ENCODE results near the gene JMJD8. TPM values are rescaled to one million over a fixed set of nuclear protein-coding genes. Genes with fewer than 3 reads are reported as not detected.

Gene JMJD8
- total RNA-seq, 2 experiments from 2014 or later: 48.7 to 82.3 TPM

DNA sequence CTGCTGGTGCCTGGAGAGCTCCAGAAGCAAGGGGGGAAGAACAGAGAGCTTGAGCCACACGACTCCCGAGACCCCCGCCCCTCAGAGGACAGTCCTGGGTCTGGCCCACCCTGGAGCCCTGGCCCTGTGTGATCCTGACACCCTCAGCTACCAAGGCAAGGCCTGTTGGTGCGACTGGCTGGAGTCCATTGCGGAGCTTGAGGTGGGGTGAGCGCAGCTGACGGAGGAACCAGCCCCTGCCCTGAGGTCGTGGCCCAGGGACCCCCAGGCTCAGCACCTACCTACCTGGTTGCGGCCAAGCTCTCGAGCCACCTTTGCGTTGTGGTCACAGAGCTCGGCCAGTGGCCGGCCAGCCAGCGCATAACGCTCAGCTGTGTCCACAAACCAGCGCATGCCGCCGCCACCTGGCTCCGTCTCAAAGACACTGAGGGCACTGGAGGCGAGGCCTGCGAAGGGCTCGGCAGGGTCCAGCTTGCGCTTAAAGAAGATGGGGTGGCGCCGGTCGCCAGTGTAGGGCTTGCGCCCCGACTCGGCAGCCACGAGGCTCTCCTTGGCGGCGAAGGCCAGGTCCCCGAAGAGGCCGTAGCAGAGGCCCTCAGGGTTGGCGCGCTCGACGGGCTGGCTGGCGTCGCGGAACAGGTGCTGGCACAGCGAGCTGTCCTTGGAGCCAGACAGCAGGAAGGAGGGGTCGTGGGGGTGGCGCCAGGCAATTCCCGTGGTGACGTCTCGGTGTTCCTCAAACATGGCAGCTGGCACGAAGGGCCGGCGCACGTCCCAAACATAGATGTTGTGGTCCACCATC is 2.5 kb upstream of the JMJD8 start:
- Histone ChIP-seq H2AFZ (ENCODE audit: low read length) (no peak overlapping the region), H3K4me1 (ENCODE audit: insufficient read depth, low read length, poor library complexity, severe bottlenecking) (peaks cover 33% of the 10 kb centered on the region), H3K9me2 (ENCODE audit: insufficient read depth, low read length) (no peaks in the 10 kb centered on the region), H4K20me1 (ENCODE audit: insufficient read depth, low read length) (no peaks in the 10 kb centered on the region), H3K4me3 (ENCODE audit: low read depth, low read length, poor library complexity, severe bottlenecking) (no peak overlapping the region), H3K4me2 (ENCODE audit: low read length) (no peak overlapping the region), H3K27ac (ENCODE audit: low read depth, low read length, poor library complexity, severe bottlenecking) (no peak overlapping the region), H3K36me3 (ENCODE audit: insufficient read depth, low read length) (peaks cover 40% of the 10 kb centered on the region), H3K9me3 (ENCODE audit: low read length) (no peaks in the 10 kb centered on the region), H3K79me2 (ENCODE audit: insufficient read depth, low read depth, low read length) (peaks cover 22% of the 10 kb centered on the region; the same call in 1 of the 2 replicates)
- BruUV-seq (replicated peaks): no TSS peak
- TF ChIP-seq EZH2phosphoT487 (IDR thresholded peaks at IDR 0.05; ENCODE audit: borderline replicate concordance, low read depth, low read length): no peak
- intact Hi-C loops (cut with micrococcal nuclease; ENCODE audit: unreplicated experiment): no loop called here
- POLR2A ChIA-PET: no interaction called here
- DNase-seq (ENCODE audit: low spot score): no peak
- CTCF ChIA-PET (ENCODE audit: unreplicated experiment): no interaction called here

DNA sequence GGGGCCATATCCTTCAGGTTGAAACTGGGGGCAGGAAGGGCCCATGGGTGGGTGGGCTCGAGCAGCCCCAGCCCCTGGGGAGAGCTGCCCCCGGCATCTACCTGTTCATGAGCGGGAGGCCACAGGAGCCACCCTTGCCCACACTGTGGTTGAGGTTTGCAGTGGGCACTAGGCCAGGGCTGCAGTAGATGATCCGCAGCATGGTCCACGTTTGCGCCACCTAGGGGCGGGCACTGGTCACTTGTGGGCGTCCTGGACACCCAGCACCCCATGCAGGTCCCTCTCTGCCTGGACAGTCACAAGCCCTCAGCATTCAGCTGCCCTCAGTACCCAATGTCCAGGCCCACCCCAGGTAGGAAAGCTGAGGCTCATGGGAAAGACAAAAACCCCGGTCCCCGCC is 1.8 kb upstream of the JMJD8 start:
- no peak for TF ChIP-seq EZH2phosphoT487 (IDR thresholded peaks at IDR 0.05; ENCODE audit: borderline replicate concordance, low read depth, low read length)
- TF ChIP-seq, protein P1, sequence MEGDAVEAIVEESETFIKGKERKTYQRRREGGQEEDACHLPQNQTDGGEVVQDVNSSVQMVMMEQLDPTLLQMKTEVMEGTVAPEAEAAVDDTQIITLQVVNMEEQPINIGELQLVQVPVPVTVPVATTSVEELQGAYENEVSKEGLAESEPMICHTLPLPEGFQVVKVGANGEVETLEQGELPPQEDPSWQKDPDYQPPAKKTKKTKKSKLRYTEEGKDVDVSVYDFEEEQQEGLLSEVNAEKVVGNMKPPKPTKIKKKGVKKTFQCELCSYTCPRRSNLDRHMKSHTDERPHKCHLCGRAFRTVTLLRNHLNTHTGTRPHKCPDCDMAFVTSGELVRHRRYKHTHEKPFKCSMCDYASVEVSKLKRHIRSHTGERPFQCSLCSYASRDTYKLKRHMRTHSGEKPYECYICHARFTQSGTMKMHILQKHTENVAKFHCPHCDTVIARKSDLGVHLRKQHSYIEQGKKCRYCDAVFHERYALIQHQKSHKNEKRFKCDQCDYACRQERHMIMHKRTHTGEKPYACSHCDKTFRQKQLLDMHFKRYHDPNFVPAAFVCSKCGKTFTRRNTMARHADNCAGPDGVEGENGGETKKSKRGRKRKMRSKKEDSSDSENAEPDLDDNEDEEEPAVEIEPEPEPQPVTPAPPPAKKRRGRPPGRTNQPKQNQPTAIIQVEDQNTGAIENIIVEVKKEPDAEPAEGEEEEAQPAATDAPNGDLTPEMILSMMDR (conservative IDR thresholded peaks at IDR 0.05; ENCODE audit: low read length): peak; percentile 54; the same call in 1 of the 2 replicates
- Histone ChIP-seq H4K20me1 (ENCODE audit: insufficient read depth, low read length) (0 out of 2 replicates have a peak, but pooled peaks cover 5% of the 10 kb centered on the region), H3K4me3 (ENCODE audit: low read depth, low read length, poor library complexity, severe bottlenecking) (no peak overlapping the region), H3K4me1 (ENCODE audit: insufficient read depth, low read length, poor library complexity, severe bottlenecking) (peaks cover 40% of the 10 kb centered on the region), H3K4me2 (ENCODE audit: low read length) (no peak overlapping the region), H3K36me3 (ENCODE audit: insufficient read depth, low read length) (peaks cover 46% of the 10 kb centered on the region), H3K9me3 (ENCODE audit: low read length) (no peaks in the 10 kb centered on the region), H3K79me2 (ENCODE audit: insufficient read depth, low read depth, low read length) (peaks cover 29% of the 10 kb centered on the region; the same call in 1 of the 2 replicates), H2AFZ (ENCODE audit: low read length) (no peak overlapping the region), H3K9me2 (ENCODE audit: insufficient read depth, low read length) (no peaks in the 10 kb centered on the region), H3K27ac (ENCODE audit: low read depth, low read length, poor library complexity, severe bottlenecking) (no peak overlapping the region)
- ChIA-PET CTCF (ENCODE audit: unreplicated experiment) (no interaction called here), POLR2A (no interaction called here)
- BruUV-seq (replicated peaks): no TSS peak
- intact Hi-C loops (cut with micrococcal nuclease; ENCODE audit: unreplicated experiment): no loop called here
- no peak for DNase-seq (ENCODE audit: low spot score)

DNA sequence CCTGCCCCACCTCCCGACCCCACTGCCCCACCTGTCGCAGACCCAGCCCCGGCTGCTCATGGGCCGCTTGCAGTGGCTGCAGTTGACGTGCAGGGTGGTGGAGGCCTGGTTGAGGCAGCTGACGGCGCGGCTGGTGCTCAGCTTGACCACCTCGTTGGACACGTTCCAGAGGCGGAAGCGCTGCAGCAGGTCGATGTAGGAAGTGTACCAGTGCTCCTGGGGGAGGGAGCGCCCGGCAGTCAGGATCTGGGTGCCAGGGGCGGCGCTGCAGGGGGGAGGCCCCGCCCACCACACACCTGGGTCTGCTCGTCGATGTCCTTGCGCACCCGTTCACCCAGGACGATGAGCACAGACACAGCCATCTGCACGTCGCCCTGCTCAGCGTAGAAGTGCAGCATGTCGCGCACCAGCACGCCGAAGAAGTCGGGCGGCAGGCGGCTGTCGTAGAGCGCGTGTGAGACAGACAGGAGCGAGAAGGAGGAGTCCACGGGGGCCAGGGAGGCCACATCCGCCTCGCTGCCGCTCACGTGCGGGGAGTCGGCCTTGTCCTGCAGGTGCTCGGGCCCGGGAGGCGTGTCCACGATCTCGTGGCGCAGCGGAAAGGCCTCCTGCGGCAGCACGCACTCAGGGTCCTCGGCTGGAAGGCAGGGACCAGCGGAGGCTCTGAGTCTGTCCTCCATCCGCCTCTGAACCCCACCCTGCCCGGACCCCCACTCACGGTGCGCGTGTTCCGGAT is 995 bp upstream of the JMJD8 start:
- H3K4me1 ChIP-seq (ENCODE audit: insufficient read depth, low read length, poor library complexity, severe bottlenecking): peaks cover 37% of the 10 kb centered on the region
- H3K27ac ChIP-seq (ENCODE audit: low read depth, low read length, poor library complexity, severe bottlenecking): no peak overlapping the region
- no peak for DNase-seq (ENCODE audit: low spot score)
- H3K9me3 ChIP-seq (ENCODE audit: low read length): no peaks in the 10 kb centered on the region
- H3K4me3 ChIP-seq (ENCODE audit: low read depth, low read length, poor library complexity, severe bottlenecking): no peak overlapping the region
- no TSS peak for BruUV-seq (replicated peaks)
- 0 out of 2 replicates have a peak, but pooled peaks cover 5% of the 10 kb centered on the region for H4K20me1 ChIP-seq (ENCODE audit: insufficient read depth, low read length)
- intact Hi-C loops (cut with micrococcal nuclease; ENCODE audit: unreplicated experiment): loop anchor here (5.0 kb wide), 1 partner anchor 37 kb away; the partner anchor contains the start of gene ANTKMT
- H3K9me2 ChIP-seq (ENCODE audit: insufficient read depth, low read length): no peaks in the 10 kb centered on the region
- no peak for TF ChIP-seq EZH2phosphoT487 (IDR thresholded peaks at IDR 0.05; ENCODE audit: borderline replicate concordance, low read depth, low read length)
- TF ChIP-seq, protein P1 (conservative IDR thresholded peaks at IDR 0.05; ENCODE audit: low read length): no peak
- peaks cover 46% of the 10 kb centered on the region for H3K36me3 ChIP-seq (ENCODE audit: insufficient read depth, low read length)
- H3K79me2 ChIP-seq (ENCODE audit: insufficient read depth, low read depth, low read length): peaks cover 34% of the 10 kb centered on the region; the same call in 1 of the 2 replicates
- no peak overlapping the region for H2AFZ ChIP-seq (ENCODE audit: low read length)
- ChIA-PET POLR2A (no interaction called here), CTCF (ENCODE audit: unreplicated experiment) (no interaction called here)
- 0 out of 2 replicates have a peak overlapping the region, but pooled peaks have one; percentile 14 for H3K4me2 ChIP-seq (ENCODE audit: low read length)
